Endothelial cell (in vitro differentiated cells): ENCODE measurements around the gene ZNF813. TPM values are rescaled to one million over a fixed set of nuclear protein-coding genes. Genes with fewer than 3 reads are reported as not detected.
A peak's percentile ranks its signal among the peaks of the same experiment; 100 is the strongest.

Experiments used
- DNase-seq: peaks from one replicate; pipeline ENCODE4 v3.0.0; 2021; ENCODE audit warnings: low spot score
- H3K27ac Mint-ChIP-seq: one replicate; pipeline ENCODE4 v1.8.0; 2021; ENCODE audit warnings: mixed read lengths, inconsistent platforms; ENCODE audit not compliant: unreplicated experiment
- H3K27me3 Mint-ChIP-seq: one replicate; pipeline ENCODE4 v1.8.0; 2021; ENCODE audit warnings: mild to moderate bottlenecking, moderate library complexity, mixed read lengths, inconsistent platforms; ENCODE audit not compliant: unreplicated experiment
- H3K36me3 Mint-ChIP-seq: one replicate; pipeline ENCODE4 v1.8.0; 2021; ENCODE audit warnings: mild to moderate bottlenecking, low read depth, mixed read lengths, inconsistent platforms; ENCODE audit not compliant: unreplicated experiment
- H3K4me1 Mint-ChIP-seq: one replicate; pipeline ENCODE4 v1.8.0; 2021; ENCODE audit warnings: mild to moderate bottlenecking, mixed read lengths, inconsistent platforms; ENCODE audit not compliant: unreplicated experiment
- H3K4me3 Mint-ChIP-seq: one replicate; pipeline ENCODE4 v1.8.0; 2021; ENCODE audit warnings: mild to moderate bottlenecking, mixed read lengths, inconsistent platforms; ENCODE audit not compliant: unreplicated experiment
- H3K9me3 Mint-ChIP-seq: one replicate; pipeline ENCODE4 v1.8.0; 2021; ENCODE audit warnings: mixed read lengths, inconsistent platforms; ENCODE audit not compliant: unreplicated experiment
- total RNA-seq: library from RNA; stranded (reverse); fragmentation: NEBNext Ultra II Directional; extraction: Animal tissue kit (Norgen Biotek cat#: 25700); gene quantifications from one replicate; pipeline ENCODE4 v1.2.1, GENCODE V29; 2021; ENCODE audit not compliant: unreplicated experiment
- TF ChIP-seq, protein P1 (sequence below): fragments of 200-600 bp; sonication (generic); IDR thresholded peaks from one replicate; pipeline ENCODE4 v1.5.0; 2021; ENCODE audit warnings: antibody characterized with exemption; ENCODE audit not compliant: unreplicated experiment

ZNF813 gene
- total RNA-seq, 1 donor from 2014 or later = 29.9 TPM

DNA sequence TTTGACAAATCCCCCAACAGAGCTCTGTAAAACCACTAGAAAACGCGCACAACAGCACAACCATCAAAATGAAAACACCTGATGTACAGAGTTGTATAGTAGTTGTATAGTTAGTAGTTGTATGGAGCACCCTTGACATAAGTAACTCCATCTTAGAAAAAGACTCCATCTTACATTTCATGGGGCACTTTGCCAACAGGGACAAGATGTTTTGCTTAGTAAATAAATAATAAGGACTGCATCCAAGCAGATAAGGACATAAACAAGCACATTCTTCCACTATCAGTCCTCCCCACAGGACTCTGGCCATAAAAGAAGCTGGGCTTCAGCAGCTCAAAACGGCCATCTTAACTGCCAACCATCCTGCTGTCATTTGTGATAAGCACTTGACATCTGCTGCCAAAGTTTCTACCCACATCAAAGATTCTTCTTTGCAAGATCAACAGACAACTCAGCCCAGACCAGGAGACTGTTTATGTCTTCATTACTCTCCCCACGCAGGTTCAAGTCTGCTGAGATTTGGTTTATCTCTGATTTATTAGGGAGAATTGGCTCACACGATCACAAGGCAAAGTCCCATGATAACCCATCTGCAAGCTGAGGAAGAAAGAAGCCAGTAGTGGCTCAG lies 49.7 kb downstream of the ZNF813 start:
- Mint-ChIP-seq H3K9me3 (no peaks in the 10 kb centered on the region), H3K4me1 (peaks cover 11% of the 10 kb centered on the region), H3K36me3 (peaks cover 27% of the 10 kb centered on the region), H3K27me3 (peaks cover 6% of the 10 kb centered on the region), H3K4me3 (no peak overlapping the region), H3K27ac (no peak overlapping the region)
- TF ChIP-seq, protein P1, sequence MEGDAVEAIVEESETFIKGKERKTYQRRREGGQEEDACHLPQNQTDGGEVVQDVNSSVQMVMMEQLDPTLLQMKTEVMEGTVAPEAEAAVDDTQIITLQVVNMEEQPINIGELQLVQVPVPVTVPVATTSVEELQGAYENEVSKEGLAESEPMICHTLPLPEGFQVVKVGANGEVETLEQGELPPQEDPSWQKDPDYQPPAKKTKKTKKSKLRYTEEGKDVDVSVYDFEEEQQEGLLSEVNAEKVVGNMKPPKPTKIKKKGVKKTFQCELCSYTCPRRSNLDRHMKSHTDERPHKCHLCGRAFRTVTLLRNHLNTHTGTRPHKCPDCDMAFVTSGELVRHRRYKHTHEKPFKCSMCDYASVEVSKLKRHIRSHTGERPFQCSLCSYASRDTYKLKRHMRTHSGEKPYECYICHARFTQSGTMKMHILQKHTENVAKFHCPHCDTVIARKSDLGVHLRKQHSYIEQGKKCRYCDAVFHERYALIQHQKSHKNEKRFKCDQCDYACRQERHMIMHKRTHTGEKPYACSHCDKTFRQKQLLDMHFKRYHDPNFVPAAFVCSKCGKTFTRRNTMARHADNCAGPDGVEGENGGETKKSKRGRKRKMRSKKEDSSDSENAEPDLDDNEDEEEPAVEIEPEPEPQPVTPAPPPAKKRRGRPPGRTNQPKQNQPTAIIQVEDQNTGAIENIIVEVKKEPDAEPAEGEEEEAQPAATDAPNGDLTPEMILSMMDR = no peak
- DNase-seq = no peak

GRCh38 chr19:53518121-53518520 lies 50.6 kb downstream of the ZNF813 start:
- Mint-ChIP-seq H3K4me1 (peaks cover 11% of the 10 kb centered on the region), H3K36me3 (peaks cover 25% of the 10 kb centered on the region), H3K9me3 (no peaks in the 10 kb centered on the region), H3K27ac (no peak overlapping the region), H3K27me3 (peaks cover 6% of the 10 kb centered on the region), H3K4me3 (no peak overlapping the region)
- DNase-seq = no peak
- TF ChIP-seq, protein P1 = no peak

DNA sequence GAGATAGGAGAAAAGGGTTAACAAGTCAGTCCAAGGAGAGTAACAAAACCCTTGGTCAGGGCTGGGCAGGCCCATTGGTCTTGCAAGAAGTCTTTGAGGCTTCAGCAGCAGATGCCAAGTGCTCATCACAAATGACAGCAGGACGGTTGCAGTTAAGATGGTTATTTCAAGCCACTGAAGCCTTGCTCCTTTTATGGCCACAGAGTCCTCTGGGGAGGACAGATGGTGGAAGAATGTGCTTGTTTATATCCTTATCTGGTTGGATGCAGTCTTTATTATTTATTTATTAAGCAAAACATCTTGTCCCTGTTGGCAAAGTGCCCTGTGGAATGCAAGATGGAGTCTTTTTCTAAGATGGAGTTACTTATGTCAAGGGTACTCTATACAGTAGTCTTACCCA lies 51.2 kb downstream of the ZNF813 start:
- H3K36me3 Mint-ChIP-seq = peaks cover 25% of the 10 kb centered on the region
- no peaks in the 10 kb centered on the region for H3K9me3 Mint-ChIP-seq
- H3K4me3 Mint-ChIP-seq = peak overlapping the region; percentile 9
- H3K27me3 Mint-ChIP-seq = peaks cover 6% of the 10 kb centered on the region
- DNase-seq = no peak
- TF ChIP-seq, protein P1 = no peak
- peaks cover 11% of the 10 kb centered on the region for H3K4me1 Mint-ChIP-seq
- no peak overlapping the region for H3K27ac Mint-ChIP-seq

GRCh38 chr19:53519446-53519845 lies 51.9 kb downstream of the ZNF813 start:
- peaks cover 29% of the 10 kb centered on the region for H3K36me3 Mint-ChIP-seq
- H3K4me3 Mint-ChIP-seq = peak overlapping the region; percentile 9
- no peaks in the 10 kb centered on the region for H3K9me3 Mint-ChIP-seq
- no peak for DNase-seq
- peaks cover 11% of the 10 kb centered on the region for H3K4me1 Mint-ChIP-seq
- H3K27ac Mint-ChIP-seq = no peak overlapping the region
- TF ChIP-seq, protein P1 = no peak
- peaks cover 6% of the 10 kb centered on the region for H3K27me3 Mint-ChIP-seq

- peaks cover 6% of the 10 kb centered on the region for H3K27me3 Mint-ChIP-seq
- H3K4me3 Mint-ChIP-seq = peak overlapping the region; percentile 98
- H3K27ac Mint-ChIP-seq = no peak overlapping the region
- peaks cover 26% of the 10 kb centered on the region for H3K36me3 Mint-ChIP-seq
- H3K9me3 Mint-ChIP-seq = no peaks in the 10 kb centered on the region
- DNase-seq = no peak
- H3K4me1 Mint-ChIP-seq = peaks cover 11% of the 10 kb centered on the region
- TF ChIP-seq, protein P1 = no peak
These were observed 52.6 kb downstream of the ZNF813 start for GRCh38 chr19:53520163-53520546.
